KMS-11 (cell line): ENCODE data around the gene NPIPB6.

Experiments
- H2AFZ ChIP-seq: fragments of 200-600 bp; sonication (generic); 2 replicates; pipeline ENCODE4 v1.6.1; 2016; ENCODE audit warnings: antibody characterized with exemption, mixed run types, low read depth
- H3K27ac ChIP-seq: fragments of 200-600 bp; sonication (generic); 2 replicates; pipeline ENCODE4 v1.6.1; 2016; ENCODE audit warnings: mild to moderate bottlenecking, mixed run types
- H3K27me3 ChIP-seq: fragments of 200-600 bp; sonication (generic); 2 replicates; pipeline ENCODE4 v1.6.1; 2017; ENCODE audit warnings: mild to moderate bottlenecking, low read depth, mixed run types, moderate library complexity; ENCODE audit not compliant: insufficient read depth
- H3K36me3 ChIP-seq: fragments of 200-600 bp; sonication (generic); 2 replicates; pipeline ENCODE4 v1.6.1; 2017; ENCODE audit warnings: mild to moderate bottlenecking, mixed run types; ENCODE audit not compliant: insufficient read depth
- H3K4me1 ChIP-seq: fragments of 200-600 bp; sonication (generic); 2 replicates; pipeline ENCODE4 v1.6.1; 2016; ENCODE audit warnings: mild to moderate bottlenecking, low read depth, mixed run types; ENCODE audit not compliant: poor library complexity, severe bottlenecking
- H3K4me2 ChIP-seq: fragments of 200-600 bp; sonication (generic); 2 replicates; pipeline ENCODE4 v1.7.0; 2016; ENCODE audit warnings: mild to moderate bottlenecking, mixed run types
- H3K4me3 ChIP-seq: fragments of 200-600 bp; sonication (generic); IDR thresholded peaks from 2 replicates; pipeline ENCODE4 v1.6.1; 2017; ENCODE audit warnings: low read depth, low read length, mixed read lengths; ENCODE audit not compliant: insufficient read depth
- H3K79me2 ChIP-seq: fragments of 200-600 bp; sonication (generic); 2 replicates; pipeline ENCODE4 v1.6.1; 2016; ENCODE audit warnings: low read depth, mixed run types; ENCODE audit not compliant: insufficient read depth
- H3K9ac ChIP-seq: fragments of 200-600 bp; sonication (generic); 2 replicates; pipeline ENCODE4 v1.6.1; 2016; ENCODE audit warnings: mild to moderate bottlenecking, mixed run types
- H4K20me1 ChIP-seq: fragments of 200-600 bp; sonication (generic); 2 replicates; pipeline ENCODE4 v1.6.1; 2016; ENCODE audit warnings: mild to moderate bottlenecking, mixed run types; ENCODE audit not compliant: insufficient read depth
- CTCF ChIP-seq: fragments of 200-600 bp; sonication (generic); conservative IDR thresholded peaks from 2 replicates; pipeline ENCODE4 v1.6.1; 2017; ENCODE audit warnings: low read depth, mild to moderate bottlenecking, antibody characterized with exemption, low read length, moderate library complexity, mixed read lengths

Gene NPIPB6

DNA sequence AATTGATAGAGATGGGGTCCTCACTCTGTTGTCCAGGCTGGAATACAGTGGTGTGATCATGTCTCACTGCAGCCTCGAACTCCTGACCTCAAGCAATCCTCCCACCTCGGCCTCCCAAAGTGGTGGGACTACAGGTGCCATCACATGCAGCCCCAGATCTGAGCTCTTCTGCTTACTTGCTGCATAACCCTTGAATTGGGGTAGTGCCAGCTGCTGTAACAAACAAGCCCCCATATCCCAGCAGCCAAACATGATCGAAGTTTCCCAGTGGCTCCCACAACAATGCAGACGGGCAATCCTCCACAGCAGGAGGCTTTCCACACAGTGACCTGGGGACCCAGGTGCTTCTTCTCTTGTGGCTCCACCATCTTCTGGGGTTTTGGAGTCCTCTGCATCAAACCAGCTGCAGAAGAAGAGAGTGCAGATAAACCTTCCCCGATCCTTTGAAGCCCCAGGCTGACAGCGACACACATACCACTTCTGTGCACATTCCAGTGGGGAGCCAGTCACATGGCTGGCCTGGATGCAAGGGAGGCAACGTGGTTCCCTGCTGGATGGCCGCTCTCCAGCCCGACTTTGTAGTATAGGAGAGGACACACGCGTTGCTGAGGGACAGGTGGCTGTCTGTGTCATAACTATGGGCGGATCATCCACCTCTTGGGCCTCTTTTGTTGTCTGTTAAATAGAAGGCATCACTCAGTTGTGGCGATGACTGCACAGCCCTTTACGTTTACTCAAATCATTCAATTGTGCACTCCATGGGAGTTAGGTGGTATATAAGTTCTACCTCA is 54.3 kb downstream of the NPIPB6 start:
- Histone ChIP-seq H3K79me2 (no peaks in the 10 kb centered on the region), H3K4me3 (no peak overlapping the region), H3K36me3 (no peaks in the 10 kb centered on the region), H3K27ac (no peak overlapping the region), H3K4me1 (no peaks in the 10 kb centered on the region), H4K20me1 (no peaks in the 10 kb centered on the region), H3K9ac (no peak overlapping the region), H3K27me3 (peaks cover 86% of the 10 kb centered on the region), H2AFZ (no peak overlapping the region), H3K4me2 (no peak overlapping the region)
- no peak for TF ChIP-seq CTCF

- no peaks in the 10 kb centered on the region for H3K36me3 ChIP-seq
- peaks cover 94% of the 10 kb centered on the region for H3K27me3 ChIP-seq
- H3K4me3 ChIP-seq = no peak overlapping the region
- H3K79me2 ChIP-seq = no peaks in the 10 kb centered on the region
- no peak overlapping the region for H3K27ac ChIP-seq
- H3K4me2 ChIP-seq = no peak overlapping the region
- H3K4me1 ChIP-seq = no peaks in the 10 kb centered on the region
- TF ChIP-seq CTCF = no peak
- no peak overlapping the region for H2AFZ ChIP-seq
- no peak overlapping the region for H3K9ac ChIP-seq
- no peaks in the 10 kb centered on the region for H4K20me1 ChIP-seq
Observed at GRCh38 chr16:28307936-28308335, 55.4 kb downstream of the NPIPB6 start.

GRCh38 chr16:28304214-28304613 is 59.1 kb downstream of the NPIPB6 start:
- no peaks in the 10 kb centered on the region for H3K36me3 ChIP-seq
- no peak overlapping the region for H3K27ac ChIP-seq
- no peaks in the 10 kb centered on the region for H3K79me2 ChIP-seq
- peaks cover 91% of the 10 kb centered on the region for H3K27me3 ChIP-seq
- H3K4me3 ChIP-seq = no peak overlapping the region
- no peak overlapping the region for H3K9ac ChIP-seq
- no peak overlapping the region for H2AFZ ChIP-seq
- H3K4me1 ChIP-seq = no peaks in the 10 kb centered on the region
- H3K4me2 ChIP-seq = no peak overlapping the region
- H4K20me1 ChIP-seq = no peaks in the 10 kb centered on the region; the same call in 1 of the 2 replicates
- TF ChIP-seq CTCF = no peak

DNA sequence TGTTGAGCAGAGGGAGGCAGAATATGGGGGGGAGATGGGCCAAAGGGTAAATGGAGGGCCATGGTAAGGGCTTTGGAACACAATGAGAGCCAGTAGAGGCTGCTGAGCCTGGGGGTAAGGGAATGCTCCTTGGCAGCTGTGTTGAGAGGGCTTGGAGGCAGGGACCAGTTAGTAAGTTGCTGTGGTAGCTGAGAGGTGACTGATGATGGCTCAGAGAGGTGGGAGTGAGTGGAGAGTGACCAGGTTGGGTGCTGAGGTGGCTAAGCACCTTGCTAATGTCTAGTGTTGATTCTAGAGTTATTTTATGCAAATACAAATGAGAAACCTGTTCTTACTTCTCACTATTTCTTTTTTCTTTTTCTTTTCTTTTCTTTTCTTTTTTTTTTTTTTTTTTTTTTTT is 60.2 kb downstream of the NPIPB6 start:
- Histone ChIP-seq H3K4me2 (no peak overlapping the region), H3K9ac (no peak overlapping the region)

More for the DNA sequence above, 60.2 kb downstream of the NPIPB6 start:
- no peak overlapping the region for H2AFZ ChIP-seq
- no peaks in the 10 kb centered on the region; the same call in 1 of the 2 replicates for H4K20me1 ChIP-seq
- H3K4me1 ChIP-seq = no peaks in the 10 kb centered on the region
- no peak overlapping the region for H3K27ac ChIP-seq
- no peak overlapping the region for H3K4me3 ChIP-seq
- H3K27me3 ChIP-seq = peaks cover 89% of the 10 kb centered on the region
- H3K36me3 ChIP-seq = no peaks in the 10 kb centered on the region
- no peak for TF ChIP-seq CTCF
- H3K79me2 ChIP-seq = no peaks in the 10 kb centered on the region
